Fibroblast of upper back skin (primary cell): ENCODE data around the gene FAAP24.
"Not testable (repeated sequence)": the region's sequence is repeated elsewhere in the genome, so short reads cannot be mapped to it uniquely, and the experiment has no call there.

Source experiments
- DNase-seq: peaks from one replicate; pipeline ENCODE4 v3.0.0-alpha.2; 2013

Gene FAAP24, protein sequence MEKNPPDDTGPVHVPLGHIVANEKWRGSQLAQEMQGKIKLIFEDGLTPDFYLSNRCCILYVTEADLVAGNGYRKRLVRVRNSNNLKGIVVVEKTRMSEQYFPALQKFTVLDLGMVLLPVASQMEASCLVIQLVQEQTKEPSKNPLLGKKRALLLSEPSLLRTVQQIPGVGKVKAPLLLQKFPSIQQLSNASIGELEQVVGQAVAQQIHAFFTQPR

GRCh38 chr19:32971715-32972540 lies at the start of gene FAAP24, which contains the start of gene CEP89:
FAAP24 (plus strand) TSS chr19:32972242; CDS start chr19:32973197, 955 bp downstream.
CEP89 (minus strand) TSS chr19:32971958; CDS start chr19:32971874, 84 bp downstream.
- peak; percentile 99 for DNase-seq

GRCh38 chr19:32924200-32924599 lies 47.8 kb upstream of the FAAP24 start:
- DNase-seq: no peak

- DNase-seq: no peak
These were observed 43.2 kb upstream of the FAAP24 start for GRCh38 chr19:32928806-32929205.

DNA sequence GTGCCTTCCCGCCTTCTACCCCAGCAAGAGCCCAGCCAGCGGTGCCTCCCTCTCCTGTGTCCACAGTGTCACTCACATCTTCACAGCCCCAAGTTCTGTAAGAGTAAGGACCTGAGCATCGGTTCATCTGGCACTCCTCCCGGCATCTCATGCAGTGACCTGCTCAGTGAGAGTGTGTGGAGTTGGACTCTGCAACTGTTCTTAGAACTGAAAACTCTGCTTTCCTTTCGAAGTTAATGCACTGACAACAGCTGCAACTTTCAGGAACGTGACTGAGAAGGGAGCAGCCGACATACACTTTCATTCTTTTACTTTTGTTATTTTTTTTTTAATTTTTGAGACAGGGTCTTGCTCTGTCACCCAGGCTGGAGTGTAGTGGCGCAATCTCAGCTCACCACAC lies 41.5 kb upstream of the FAAP24 start:
- no peak for DNase-seq

- no peak for DNase-seq
These were observed 38.5 kb upstream of the FAAP24 start for GRCh38 chr19:32933571-32933970.

GRCh38 chr19:32935629-32936028 lies 36.4 kb upstream of the FAAP24 start:
- no peak for DNase-seq

DNA sequence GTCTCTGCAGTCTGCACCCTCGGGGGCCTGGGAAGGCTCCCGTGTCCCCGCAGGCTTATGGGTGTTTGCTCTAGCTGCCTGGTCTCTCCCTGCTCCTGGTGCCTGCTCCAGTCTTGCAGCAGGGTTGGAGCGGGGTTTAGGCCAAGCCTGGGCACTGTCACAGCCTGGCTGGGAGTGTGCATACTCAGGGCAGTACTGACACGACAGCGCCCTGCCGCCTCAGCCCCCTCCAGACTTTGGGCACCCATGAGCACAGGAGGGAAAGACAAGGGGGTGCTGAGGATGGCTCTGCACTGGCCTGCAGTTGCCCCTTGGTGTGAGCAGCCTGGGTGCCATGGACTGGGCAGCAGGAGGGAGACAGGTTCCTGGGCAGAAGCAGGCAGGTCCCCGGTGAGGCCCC lies 36.0 kb upstream of the FAAP24 start:
- DNase-seq: no peak

DNA sequence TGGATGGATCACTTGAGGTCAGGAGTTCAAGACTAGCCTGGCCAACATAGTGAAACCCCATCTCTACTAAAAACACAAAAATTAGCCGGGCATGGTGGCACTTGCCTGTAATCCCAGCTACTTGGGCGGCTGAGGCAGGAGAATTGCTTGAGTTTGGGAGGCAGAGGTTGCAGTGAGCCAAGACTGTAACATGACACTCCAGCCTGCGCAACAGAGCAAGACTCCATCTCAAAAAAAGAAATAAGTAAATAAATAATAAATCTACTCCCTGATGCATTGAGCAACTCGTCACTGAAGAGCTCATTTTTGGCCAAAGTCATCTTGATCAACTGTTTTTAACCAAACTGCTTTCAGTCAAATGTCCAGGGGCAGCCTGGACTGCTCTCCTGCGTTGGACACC lies 30.8 kb upstream of the FAAP24 start:
- DNase-seq: not testable (repeated sequence)

DNA sequence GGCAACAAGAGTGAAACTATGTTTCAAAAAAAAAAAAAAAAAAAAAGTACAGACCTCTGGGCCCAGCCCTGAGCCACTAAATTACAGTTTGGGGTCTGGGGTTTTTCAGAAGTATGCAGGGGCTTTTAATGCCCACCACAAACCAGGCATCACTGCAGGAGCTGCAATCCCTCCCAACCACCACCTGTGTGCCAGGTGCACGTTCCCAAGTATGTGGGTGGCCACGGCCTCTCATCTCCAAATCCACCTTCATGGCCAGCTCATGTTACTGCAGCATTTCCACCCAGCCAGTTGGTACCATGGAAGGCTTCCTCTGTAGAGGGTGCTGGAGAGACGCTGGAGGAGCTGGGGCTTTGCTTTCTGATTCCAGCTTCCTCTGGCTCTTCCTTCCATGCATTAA lies 26.8 kb upstream of the FAAP24 start:
- no peak for DNase-seq

DNA sequence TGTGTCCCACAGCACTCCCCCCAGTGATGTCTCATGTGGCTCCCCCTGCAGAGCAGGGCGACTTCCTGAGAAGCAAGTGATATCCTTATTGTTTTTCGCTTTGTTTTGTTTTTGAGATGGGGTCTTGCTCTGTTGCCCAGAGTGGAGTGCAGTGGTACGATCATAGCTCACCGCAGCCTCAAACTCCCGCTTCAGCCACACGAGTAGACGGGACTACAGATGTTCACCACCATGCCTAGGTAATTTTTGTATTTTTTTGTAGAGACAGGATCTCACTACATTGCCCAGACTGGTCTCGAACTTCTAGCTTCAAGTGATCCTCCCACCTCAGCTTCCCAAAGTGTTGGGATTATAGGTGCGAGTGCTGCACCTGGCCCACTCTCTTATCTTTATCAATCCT lies 5.3 kb upstream of the FAAP24 start:
- DNase-seq: no peak

- DNase-seq: no peak
These were observed 2.5 kb upstream of the FAAP24 start for GRCh38 chr19:32969549-32969948.

DNA sequence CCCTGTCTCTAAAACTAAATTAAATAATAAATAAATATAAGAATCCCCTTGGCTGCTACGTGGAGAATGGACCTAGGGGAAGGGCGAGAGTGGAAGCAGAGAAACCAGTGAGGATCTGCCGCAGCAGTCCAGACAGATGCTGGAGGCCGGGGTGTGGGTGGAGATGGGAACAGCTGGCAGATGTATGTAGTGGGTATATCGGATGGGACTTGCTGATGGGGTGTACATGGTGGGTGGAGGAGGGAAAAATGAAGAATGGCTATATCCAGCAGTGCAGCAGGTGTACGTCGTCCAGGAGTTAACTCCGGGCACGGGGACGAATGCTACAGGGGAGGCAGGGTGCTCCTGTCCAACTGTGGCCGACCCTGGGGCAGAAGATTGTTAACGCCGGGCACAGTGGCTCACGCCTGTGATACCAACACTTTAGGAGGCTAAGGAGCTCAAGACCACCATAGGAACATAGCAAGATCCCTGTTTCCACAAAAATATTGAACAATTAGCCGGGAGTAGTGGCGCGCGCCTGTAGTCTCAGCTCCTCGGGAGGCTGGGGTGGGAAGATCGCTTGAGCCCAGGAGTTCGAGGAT lies 938 bp upstream of the FAAP24 start:
- no peak for DNase-seq

DNA sequence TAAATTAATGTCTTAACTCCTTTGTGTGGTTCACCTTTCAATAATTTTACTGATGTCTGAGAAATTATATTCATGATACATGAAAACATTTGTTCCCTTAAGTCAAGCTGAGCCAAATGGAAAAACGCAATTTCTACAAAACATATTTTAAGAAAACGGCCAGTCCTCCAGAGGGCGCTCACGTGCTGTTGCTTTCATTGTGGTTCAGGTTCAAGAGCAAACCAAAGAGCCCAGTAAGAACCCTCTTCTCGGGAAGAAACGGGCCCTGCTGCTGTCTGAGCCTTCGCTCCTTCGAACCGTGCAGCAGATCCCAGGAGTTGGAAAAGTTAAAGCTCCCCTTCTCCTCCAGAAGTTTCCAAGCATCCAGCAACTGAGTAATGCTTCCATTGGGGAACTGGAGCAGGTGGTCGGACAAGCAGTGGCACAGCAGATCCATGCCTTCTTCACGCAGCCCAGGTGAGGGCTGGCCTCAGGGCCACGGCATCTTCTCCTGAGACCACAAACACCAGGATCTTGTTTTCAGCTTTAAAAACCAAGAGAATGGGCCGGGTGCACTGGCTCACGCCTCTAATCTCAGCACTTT lies 4.3 kb downstream of the FAAP24 start:
- peak; percentile 53 for DNase-seq

DNA sequence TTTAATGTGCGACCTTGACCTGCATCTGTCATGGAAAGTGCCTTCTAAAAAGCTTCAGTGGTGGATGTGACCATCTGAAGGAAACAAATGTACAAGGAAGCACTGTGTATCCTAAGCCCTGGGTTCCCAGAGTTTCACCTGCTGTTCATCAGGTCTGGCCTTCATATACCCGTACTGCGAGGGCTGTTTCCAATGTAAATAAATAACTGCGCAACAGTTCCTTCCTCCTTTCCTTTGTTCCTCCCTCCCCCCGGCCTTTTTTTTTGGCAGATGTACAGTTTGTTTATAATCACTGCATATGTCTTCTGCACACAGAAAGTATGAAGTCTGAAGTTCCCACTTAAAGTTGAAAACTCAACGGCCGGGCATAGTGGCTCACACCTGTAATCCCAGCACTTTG lies 5.2 kb downstream of the FAAP24 start:
- no peak for DNase-seq

GRCh38 chr19:32977813-32978212 lies 5.8 kb downstream of the FAAP24 start:
- DNase-seq: not testable (repeated sequence)

DNA sequence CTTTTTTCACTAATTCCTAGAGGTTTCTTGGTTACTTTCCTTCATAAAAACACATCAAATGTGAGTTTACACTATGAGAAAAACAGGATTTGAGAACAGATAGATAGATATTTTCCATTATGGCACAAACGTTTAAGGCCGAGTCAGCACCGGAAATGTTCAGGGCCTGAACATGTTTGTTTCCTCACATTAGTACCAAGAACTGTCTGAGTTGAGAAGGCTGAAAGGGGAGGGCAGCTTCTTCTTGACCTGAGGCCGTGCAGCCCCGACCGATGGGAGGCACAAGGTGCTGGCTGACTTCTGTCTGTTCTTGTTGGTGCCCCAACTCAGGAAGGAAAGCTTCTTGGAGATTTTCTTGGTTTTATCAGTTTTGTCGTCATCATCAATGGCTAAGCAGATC lies 7.8 kb downstream of the FAAP24 start:
- not testable (repeated sequence) for DNase-seq

DNA sequence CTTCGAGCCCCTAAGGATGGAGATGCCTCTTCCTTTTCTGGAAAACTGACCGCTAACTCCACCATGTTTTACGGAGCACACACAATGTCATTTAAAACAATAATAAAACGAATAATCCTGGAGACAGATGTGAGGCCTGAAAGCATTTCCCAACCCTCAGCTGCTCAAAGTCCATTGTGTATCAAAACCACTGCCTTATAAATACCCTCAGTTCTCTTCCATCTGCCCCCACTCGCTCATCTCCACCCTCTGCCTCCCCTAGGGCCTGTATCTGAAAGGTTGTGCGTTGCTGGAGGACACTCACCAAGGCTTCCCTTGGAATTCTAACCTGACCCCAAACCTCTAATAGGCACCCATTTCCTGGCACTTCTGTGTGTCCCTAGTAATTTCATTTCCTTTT lies 10.4 kb downstream of the FAAP24 start:
- DNase-seq: not testable (repeated sequence)

GRCh38 chr19:32988254-32988653 lies 16.2 kb downstream of the FAAP24 start:
- not testable (repeated sequence) for DNase-seq

DNA sequence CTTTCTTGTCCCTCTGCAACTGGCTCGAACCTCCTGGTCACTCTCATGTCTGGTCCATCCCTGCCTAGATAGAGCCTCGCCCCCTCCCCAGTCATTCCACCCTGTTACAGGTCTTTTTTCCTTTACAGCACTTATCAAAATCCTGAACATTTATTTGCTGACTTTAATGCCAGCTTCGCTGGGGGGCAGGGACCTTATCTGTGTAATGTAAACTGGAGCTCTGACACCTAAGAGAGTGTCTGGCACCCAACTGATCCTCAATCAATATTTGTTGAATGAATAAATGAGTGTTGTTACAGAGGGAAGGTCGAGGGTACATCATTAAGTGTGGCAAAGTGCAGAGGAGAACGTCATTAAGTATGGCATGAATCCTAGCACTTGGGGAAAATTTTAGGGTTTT lies 16.7 kb downstream of the FAAP24 start:
- no peak for DNase-seq

- DNase-seq: not testable (repeated sequence)
These were observed 23.9 kb downstream of the FAAP24 start for GRCh38 chr19:32995966-32996365.

DNA sequence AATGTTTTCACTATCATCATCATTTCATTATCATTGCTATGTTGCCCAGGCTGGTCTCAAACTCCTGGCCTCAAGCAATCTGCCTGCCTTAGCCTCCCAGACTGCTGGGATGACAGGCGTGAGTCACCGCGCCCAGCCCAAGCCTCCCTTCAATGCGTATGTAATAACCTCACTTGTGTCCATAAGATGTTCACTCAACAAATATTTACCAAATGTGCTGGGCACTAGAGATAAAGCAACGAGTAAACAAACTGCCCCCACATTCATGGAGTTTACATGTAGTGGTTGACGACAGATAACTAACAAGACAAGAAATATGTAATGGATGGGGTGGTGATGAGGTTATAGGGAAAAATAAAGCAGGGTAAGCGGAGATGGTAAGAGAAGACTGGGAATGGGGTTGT lies 25.0 kb downstream of the FAAP24 start:
- not testable (repeated sequence) for DNase-seq

DNA sequence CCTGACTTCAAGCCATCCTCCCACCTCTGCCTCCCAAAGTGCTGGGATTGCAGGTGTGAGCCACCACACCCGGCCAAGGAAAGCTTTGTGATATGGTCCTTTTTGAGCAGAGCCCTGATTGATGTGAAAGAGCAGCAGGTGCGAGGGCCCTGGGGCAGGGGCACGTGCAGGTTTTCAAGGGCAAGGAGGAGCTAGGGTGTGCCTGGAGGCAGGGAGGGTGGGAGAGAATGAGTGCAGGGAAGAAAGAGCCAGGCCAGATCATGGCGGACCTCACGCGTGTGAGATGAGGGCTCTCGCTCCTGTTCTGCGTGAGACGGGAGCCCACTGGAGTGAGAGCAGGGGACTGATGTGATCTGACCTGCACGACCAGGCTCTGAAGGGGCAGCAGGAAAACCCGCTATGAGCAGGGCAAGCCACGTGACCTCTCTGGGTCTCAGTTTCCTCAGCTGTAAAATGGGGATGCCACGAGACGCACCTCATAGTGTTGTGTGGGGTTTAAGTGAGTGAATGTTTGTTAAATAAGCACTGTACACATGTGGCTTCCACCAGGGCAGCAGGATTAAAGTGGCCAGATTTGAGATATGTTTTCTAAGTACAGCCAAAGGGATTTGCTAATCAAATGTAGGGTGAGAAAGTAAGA lies 25.8 kb downstream of the FAAP24 start:
- no peak for DNase-seq

- no peak for DNase-seq
These were observed 26.7 kb downstream of the FAAP24 start for GRCh38 chr19:32998722-32999121.
